ENCODE results near the gene CLCN3.

GRCh38 chr4:169698331-169698730, 78.0 kb downstream of the CLCN3 start:
- no peak for TF ChIP-seq CTCF (IDR thresholded peaks at IDR 0.05; ENCODE audit: insufficient read depth, low read length, poor library complexity, severe bottlenecking)
- TF ChIP-seq EZH2phosphoT487 (conservative IDR thresholded peaks at IDR 0.05; ENCODE audit: low read length), result no peak
